GM23338 (cell line): ENCODE measurements around the gene TMED9. TPM values are rescaled to one million over a fixed set of nuclear protein-coding genes. Genes with fewer than 3 reads are reported as not detected.
"Not testable (repeated sequence)": the region's sequence is repeated elsewhere in the genome, so short reads cannot be mapped to it uniquely, and the experiment has no call there.

Experiments
- ATAC-seq: fragments of 200-7000 bp; cut with Tn5 transposase; 3 replicates; pipeline ENCODE4 v1.9.1; 2020
- DNase-seq: peaks from one replicate; pipeline ENCODE4 v3.0.0-alpha.2; 2015; ENCODE audit warnings: low spot score
- H2AFZ ChIP-seq: fragments of 200-600 bp; sonication (generic); 2 replicates; pipeline ENCODE4 v1.8.0; 2016; ENCODE audit warnings: antibody characterized with exemption, mild to moderate bottlenecking, moderate library complexity
- H3F3A ChIP-seq: fragments of 200-600 bp; sonication (generic); replicated peaks from 2 replicates; pipeline ENCODE4 v1.8.0; 2017; ENCODE audit warnings: antibody characterized with exemption, mixed run types, low read depth
- H3K27ac ChIP-seq: fragments of 200-600 bp; sonication (generic); 2 replicates; pipeline ENCODE4 v1.6.1; 2016; ENCODE audit warnings: low read depth
- H3K27me3 ChIP-seq: fragments of 200-600 bp; sonication (generic); 2 replicates; pipeline ENCODE4 v1.8.0; 2016; ENCODE audit warnings: mild to moderate bottlenecking, mixed run types, moderate library complexity; ENCODE audit not compliant: insufficient read depth
- H3K36me3 ChIP-seq: fragments of 200-600 bp; sonication (generic); 2 replicates; pipeline ENCODE4 v1.8.0; 2016; ENCODE audit warnings: mild to moderate bottlenecking; ENCODE audit not compliant: insufficient read depth
- H3K4me1 ChIP-seq: fragments of 200-600 bp; sonication (generic); 2 replicates; pipeline ENCODE4 v1.8.0; 2016; ENCODE audit warnings: mild to moderate bottlenecking, moderate library complexity; ENCODE audit not compliant: insufficient read depth
- H3K4me2 ChIP-seq: fragments of 200-600 bp; sonication (generic); 2 replicates; pipeline ENCODE4 v1.7.1; 2017; ENCODE audit warnings: mixed run types
- H3K4me3 ChIP-seq: fragments of 200-600 bp; sonication (generic); 2 replicates; pipeline ENCODE4 v1.6.1; 2016; ENCODE audit warnings: mixed run types
- H3K79me2 ChIP-seq: fragments of 200-600 bp; sonication (generic); replicated peaks from 2 replicates; pipeline ENCODE4 v1.8.0; 2017; ENCODE audit warnings: mild to moderate bottlenecking; ENCODE audit not compliant: insufficient read depth
- H3K9me2 ChIP-seq: fragments of 200-600 bp; sonication (generic); 2 replicates; pipeline ENCODE4 v1.8.0; 2017; ENCODE audit not compliant: insufficient read depth
- H4K20me1 ChIP-seq: fragments of 200-600 bp; sonication (generic); replicated peaks from 2 replicates; pipeline ENCODE4 v1.8.0; 2017; ENCODE audit warnings: mild to moderate bottlenecking; ENCODE audit not compliant: insufficient read depth
- H3K27ac Mint-ChIP-seq: 2 replicates; pipeline ENCODE4 v1.8.0; 2020; ENCODE audit warnings: inconsistent platforms, mild to moderate bottlenecking, moderate library complexity, mixed read lengths
- H3K27me3 Mint-ChIP-seq: 3 replicates; pipeline ENCODE4 v1.8.0; 2022; ENCODE audit warnings: low read depth, mild to moderate bottlenecking, moderate library complexity, mixed read lengths, inconsistent platforms; ENCODE audit not compliant: insufficient read depth, poor library complexity
- H3K36me3 Mint-ChIP-seq: 3 replicates; pipeline ENCODE4 v1.8.0; 2021; ENCODE audit warnings: low read depth, mild to moderate bottlenecking, inconsistent platforms, moderate library complexity, mixed read lengths
- H3K4me1 Mint-ChIP-seq: 3 replicates; pipeline ENCODE4 v1.8.0; 2020; ENCODE audit warnings: mild to moderate bottlenecking, inconsistent platforms, mixed read lengths
- H3K4me3 Mint-ChIP-seq: 3 replicates; pipeline ENCODE4 v1.8.0; 2021; ENCODE audit warnings: moderate library complexity, mild to moderate bottlenecking, inconsistent platforms, mixed read lengths
- H3K9me3 Mint-ChIP-seq: 3 replicates; pipeline ENCODE4 v1.8.0; 2020; ENCODE audit warnings: moderate library complexity, mild to moderate bottlenecking, inconsistent platforms, mixed read lengths
- CREB1 ChIP-seq: fragments of 250-450 bp; sonication (Bioruptor Pico); IDR thresholded peaks from 2 replicates; pipeline ENCODE4 v1.5.0; 2020; ENCODE audit warnings: low read depth, mild to moderate bottlenecking, moderate library complexity
- EZH2 ChIP-seq: fragments of 200-600 bp; sonication (generic); IDR thresholded peaks from one replicate; pipeline ENCODE4 v1.8.0; 2017; ENCODE audit warnings: antibody characterized with exemption, mild to moderate bottlenecking, low read depth; ENCODE audit not compliant: unreplicated experiment
- STAT1 ChIP-seq: IDR thresholded peaks from one replicate; pipeline ENCODE4 v1.6.1; 2016; ENCODE audit warnings: antibody characterized with exemption; ENCODE audit not compliant: unreplicated experiment
- ZNF114 ChIP-seq: fragments of 250-450 bp; sonication (Bioruptor Pico); IDR thresholded peaks from 2 replicates; pipeline ENCODE4 v1.5.0; 2020; ENCODE audit warnings: mild to moderate bottlenecking, moderate library complexity
- polyA plus RNA-seq: library from polyadenylated mRNA; unstranded; fragments of >200 nt; fragmentation: Nextera tagmentation; extraction: Ambion mirVana; gene quantifications from 2 replicates; pipeline ENCODE4 v1.2.1, GENCODE V29; 2016
- total RNA-seq: library from RNA; depleted of rRNA; stranded (reverse); fragments of >200 nt; shearing (Covaris generic); gene quantifications from 2 replicates; pipeline ENCODE4 v1.2.3, GENCODE V29; 2014
- TF ChIP-seq, protein P1 (sequence below): fragments of 250-450 bp; sonication (Bioruptor Pico); IDR thresholded peaks from 2 replicates; pipeline ENCODE4 v1.5.0; 2020; ENCODE audit warnings: mild to moderate bottlenecking, moderate library complexity
- TF ChIP-seq, protein P2 (sequence below): IDR thresholded peaks from 2 replicates; pipeline ENCODE4 v1.6.1; 2016; ENCODE audit warnings: antibody characterized with exemption

TMED9 gene
- total and polyA plus RNA-seq, 2 experiments from 2014 or later, result 77.2 to 130 TPM

DNA sequence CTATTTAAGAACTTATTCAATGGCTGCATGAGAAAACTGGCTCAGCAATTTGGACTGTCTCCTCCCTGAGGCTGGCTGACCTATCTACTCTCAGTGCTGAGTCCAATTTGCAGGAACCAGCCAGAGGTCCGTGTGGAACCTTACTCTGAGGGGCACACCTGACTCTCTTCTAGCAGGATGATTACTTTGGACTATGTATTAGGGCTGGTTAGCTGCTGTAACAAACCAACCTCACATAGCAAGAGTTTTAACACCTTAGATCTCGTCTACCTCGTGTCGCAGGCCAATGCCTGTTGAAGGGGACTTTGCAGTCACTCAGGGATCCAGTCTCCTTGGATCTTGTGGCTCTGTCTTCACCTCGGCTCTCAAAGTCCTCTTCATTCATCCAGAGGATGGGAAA is 34.2 kb upstream of the TMED9 start (continued):
- TF ChIP-seq, protein P1, sequence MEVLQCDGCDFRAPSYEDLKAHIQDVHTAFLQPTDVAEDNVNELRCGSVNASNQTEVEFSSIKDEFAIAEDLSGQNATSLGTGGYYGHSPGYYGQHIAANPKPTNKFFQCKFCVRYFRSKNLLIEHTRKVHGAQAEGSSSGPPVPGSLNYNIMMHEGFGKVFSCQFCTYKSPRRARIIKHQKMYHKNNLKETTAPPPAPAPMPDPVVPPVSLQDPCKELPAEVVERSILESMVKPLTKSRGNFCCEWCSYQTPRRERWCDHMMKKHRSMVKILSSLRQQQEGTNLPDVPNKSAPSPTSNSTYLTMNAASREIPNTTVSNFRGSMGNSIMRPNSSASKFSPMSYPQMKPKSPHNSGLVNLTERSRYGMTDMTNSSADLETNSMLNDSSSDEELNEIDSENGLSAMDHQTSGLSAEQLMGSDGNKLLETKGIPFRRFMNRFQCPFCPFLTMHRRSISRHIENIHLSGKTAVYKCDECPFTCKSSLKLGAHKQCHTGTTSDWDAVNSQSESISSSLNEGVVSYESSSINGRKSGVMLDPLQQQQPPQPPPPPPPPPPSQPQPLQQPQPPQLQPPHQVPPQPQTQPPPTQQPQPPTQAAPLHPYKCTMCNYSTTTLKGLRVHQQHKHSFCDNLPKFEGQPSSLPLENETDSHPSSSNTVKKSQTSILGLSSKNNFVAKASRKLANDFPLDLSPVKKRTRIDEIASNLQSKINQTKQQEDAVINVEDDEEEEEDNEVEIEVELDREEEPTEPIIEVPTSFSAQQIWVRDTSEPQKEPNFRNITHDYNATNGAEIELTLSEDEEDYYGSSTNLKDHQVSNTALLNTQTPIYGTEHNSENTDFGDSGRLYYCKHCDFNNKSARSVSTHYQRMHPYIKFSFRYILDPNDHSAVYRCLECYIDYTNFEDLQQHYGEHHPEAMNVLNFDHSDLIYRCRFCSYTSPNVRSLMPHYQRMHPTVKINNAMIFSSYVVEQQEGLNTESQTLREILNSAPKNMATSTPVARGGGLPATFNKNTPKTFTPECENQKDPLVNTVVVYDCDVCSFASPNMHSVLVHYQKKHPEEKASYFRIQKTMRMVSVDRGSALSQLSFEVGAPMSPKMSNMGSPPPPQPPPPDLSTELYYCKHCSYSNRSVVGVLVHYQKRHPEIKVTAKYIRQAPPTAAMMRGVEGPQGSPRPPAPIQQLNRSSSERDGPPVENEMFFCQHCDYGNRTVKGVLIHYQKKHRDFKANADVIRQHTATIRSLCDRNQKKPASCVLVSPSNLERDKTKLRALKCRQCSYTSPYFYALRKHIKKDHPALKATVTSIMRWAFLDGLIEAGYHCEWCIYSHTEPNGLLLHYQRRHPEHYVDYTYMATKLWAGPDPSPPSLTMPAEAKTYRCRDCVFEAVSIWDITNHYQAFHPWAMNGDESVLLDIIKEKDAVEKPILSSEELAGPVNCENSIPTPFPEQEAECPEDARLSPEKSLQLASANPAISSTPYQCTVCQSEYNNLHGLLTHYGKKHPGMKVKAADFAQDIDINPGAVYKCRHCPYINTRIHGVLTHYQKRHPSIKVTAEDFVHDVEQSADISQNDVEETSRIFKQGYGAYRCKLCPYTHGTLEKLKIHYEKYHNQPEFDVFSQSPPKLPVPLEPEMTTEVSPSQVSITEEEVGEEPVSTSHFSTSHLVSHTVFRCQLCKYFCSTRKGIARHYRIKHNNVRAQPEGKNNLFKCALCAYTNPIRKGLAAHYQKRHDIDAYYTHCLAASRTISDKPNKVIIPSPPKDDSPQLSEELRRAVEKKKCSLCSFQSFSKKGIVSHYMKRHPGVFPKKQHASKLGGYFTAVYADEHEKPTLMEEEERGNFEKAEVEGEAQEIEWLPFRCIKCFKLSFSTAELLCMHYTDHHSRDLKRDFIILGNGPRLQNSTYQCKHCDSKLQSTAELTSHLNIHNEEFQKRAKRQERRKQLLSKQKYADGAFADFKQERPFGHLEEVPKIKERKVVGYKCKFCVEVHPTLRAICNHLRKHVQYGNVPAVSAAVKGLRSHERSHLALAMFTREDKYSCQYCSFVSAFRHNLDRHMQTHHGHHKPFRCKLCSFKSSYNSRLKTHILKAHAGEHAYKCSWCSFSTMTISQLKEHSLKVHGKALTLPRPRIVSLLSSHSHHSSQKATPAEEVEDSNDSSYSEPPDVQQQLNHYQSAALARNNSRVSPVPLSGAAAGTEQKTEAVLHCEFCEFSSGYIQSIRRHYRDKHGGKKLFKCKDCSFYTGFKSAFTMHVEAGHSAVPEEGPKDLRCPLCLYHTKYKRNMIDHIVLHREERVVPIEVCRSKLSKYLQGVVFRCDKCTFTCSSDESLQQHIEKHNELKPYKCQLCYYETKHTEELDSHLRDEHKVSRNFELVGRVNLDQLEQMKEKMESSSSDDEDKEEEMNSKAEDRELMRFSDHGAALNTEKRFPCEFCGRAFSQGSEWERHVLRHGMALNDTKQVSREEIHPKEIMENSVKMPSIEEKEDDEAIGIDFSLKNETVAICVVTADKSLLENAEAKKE (CRISPR knock-in tag), result no peak
- TF ChIP-seq STAT1, result no peak
- no peak for TF ChIP-seq ZNF114 (CRISPR knock-in tag)
- TF ChIP-seq, protein P2, sequence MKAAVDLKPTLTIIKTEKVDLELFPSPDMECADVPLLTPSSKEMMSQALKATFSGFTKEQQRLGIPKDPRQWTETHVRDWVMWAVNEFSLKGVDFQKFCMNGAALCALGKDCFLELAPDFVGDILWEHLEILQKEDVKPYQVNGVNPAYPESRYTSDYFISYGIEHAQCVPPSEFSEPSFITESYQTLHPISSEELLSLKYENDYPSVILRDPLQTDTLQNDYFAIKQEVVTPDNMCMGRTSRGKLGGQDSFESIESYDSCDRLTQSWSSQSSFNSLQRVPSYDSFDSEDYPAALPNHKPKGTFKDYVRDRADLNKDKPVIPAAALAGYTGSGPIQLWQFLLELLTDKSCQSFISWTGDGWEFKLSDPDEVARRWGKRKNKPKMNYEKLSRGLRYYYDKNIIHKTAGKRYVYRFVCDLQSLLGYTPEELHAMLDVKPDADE, result no peak
- TF ChIP-seq CREB1 (CRISPR knock-in tag), result no peak
- TF ChIP-seq EZH2, result no peak

DNA sequence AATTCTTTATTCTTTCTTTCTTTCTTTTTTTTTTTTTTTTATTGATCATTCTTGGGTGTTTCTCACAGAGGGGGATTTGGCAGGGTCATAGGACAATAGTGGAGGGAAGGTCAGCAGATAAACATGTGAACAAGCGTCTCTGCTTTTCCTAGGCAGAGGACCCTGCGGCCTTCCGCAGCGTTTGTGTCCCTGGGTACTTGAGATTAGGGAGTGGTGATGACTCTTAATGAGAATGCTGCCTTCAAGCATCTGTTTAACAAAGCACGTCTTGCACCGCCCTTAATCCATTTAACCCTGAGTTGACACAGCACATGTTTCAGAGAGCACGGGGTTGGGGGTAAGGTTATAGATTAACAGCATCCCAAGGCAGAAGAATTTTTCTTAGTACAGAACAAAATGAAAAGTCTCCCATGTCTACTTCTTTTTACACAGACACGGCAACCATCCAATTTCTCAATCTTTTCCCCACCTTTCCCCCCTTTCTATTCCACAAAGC is 32.5 kb upstream of the TMED9 start:
- Mint-ChIP-seq H3K4me1 (peaks cover 15% of the 10 kb centered on the region; the same call in 2 of the 3 replicates), H3K27me3 (peaks cover 12% of the 10 kb centered on the region), H3K9me3 (peaks cover 34% of the 10 kb centered on the region)
- H3K27ac ChIP-seq, H3K79me2 ChIP-seq, H3K4me3 ChIP-seq, H3K9me2 ChIP-seq, DNase-seq, H3K27me3 ChIP-seq, H3K36me3 Mint-ChIP-seq, H2AFZ ChIP-seq, H4K20me1 ChIP-seq, H3K27ac Mint-ChIP-seq, H3K36me3 ChIP-seq, H3K4me3 Mint-ChIP-seq, H3K4me2 ChIP-seq, H3K4me1 ChIP-seq, ATAC-seq: not testable (repeated sequence)
- peaks cover 10% of the 10 kb centered on the region for H3F3A ChIP-seq
